Measurements from ENCODE around the gene SGK1.

Gene SGK1

GRCh38 chr6:134272374-134272773, 45.5 kb downstream of the SGK1 start:
- Histone ChIP-seq H3K36me3 (replicated peaks) (no peaks in the 10 kb centered on the region), H3K27ac (no peak overlapping the region), H3K4me3 (ENCODE audit: low read depth, low read length) (no peak overlapping the region), H3K27me3 (replicated peaks) (no peaks in the 10 kb centered on the region)
- DNase-seq = no peak
- in situ Hi-C loops (cut with HindIII; ENCODE audit: low pct_ligation_motif_present, low sequenced_read_pairs) = no loop called here
- TF ChIP-seq CTCF (IDR thresholded peaks at IDR 0.05; ENCODE audit: low read depth, low read length, missing control alignments) = no peak

- no peak overlapping the region for H3K4me3 ChIP-seq (ENCODE audit: low read depth, low read length)
- in situ Hi-C loops (cut with HindIII; ENCODE audit: low pct_ligation_motif_present, low sequenced_read_pairs) = no loop called here
- no peak overlapping the region for H3K27ac ChIP-seq
- no peaks in the 10 kb centered on the region for H3K36me3 ChIP-seq (replicated peaks)
- no peak for DNase-seq
- TF ChIP-seq CTCF (IDR thresholded peaks at IDR 0.05; ENCODE audit: low read depth, low read length, missing control alignments) = no peak
- no peaks in the 10 kb centered on the region for H3K27me3 ChIP-seq (replicated peaks)
Observed at GRCh38 chr6:134267917-134268361, 50.0 kb downstream of the SGK1 start.

DNA sequence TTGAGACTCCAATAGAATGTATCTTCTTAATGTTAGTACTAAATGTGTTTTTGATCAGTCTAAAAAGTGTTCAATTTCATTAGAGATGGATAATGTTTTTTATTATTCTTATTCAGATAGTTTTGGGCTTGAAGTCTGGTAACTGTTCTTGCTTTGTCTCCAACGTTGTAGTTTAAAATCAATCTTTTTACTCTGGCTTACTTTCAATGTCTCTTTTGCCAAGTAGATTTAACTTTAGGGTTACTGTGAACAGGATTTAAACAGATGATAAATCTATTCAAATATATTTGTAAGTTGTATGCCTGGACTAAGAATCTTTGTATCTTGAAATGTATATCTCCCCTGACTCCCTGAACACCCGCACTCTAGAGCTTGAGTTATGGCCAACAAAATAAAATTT, 51.1 kb downstream of the SGK1 start:
- no peaks in the 10 kb centered on the region for H3K36me3 ChIP-seq (replicated peaks)
- in situ Hi-C loops (cut with HindIII; ENCODE audit: low pct_ligation_motif_present, low sequenced_read_pairs) = no loop called here
- no peak overlapping the region for H3K4me3 ChIP-seq (ENCODE audit: low read depth, low read length)
- no peaks in the 10 kb centered on the region for H3K27me3 ChIP-seq (replicated peaks)
- no peak for TF ChIP-seq CTCF (IDR thresholded peaks at IDR 0.05; ENCODE audit: low read depth, low read length, missing control alignments)
- no peak for DNase-seq
- H3K27ac ChIP-seq = no peak overlapping the region

GRCh38 chr6:134261766-134262165, 56.1 kb downstream of the SGK1 start:
- H3K27ac ChIP-seq = no peak overlapping the region
- no peak for DNase-seq
- H3K4me3 ChIP-seq (ENCODE audit: low read depth, low read length) = no peak overlapping the region
- no peaks in the 10 kb centered on the region for H3K27me3 ChIP-seq (replicated peaks)
- TF ChIP-seq CTCF (IDR thresholded peaks at IDR 0.05; ENCODE audit: low read depth, low read length, missing control alignments) = no peak
- H3K36me3 ChIP-seq (replicated peaks) = no peaks in the 10 kb centered on the region
- in situ Hi-C loops (cut with HindIII; ENCODE audit: low pct_ligation_motif_present, low sequenced_read_pairs) = no loop called here

- no peaks in the 10 kb centered on the region for H3K27me3 ChIP-seq (replicated peaks)
- no peak overlapping the region for H3K4me3 ChIP-seq (ENCODE audit: low read depth, low read length)
- no peak for DNase-seq
- no peaks in the 10 kb centered on the region for H3K36me3 ChIP-seq (replicated peaks)
- in situ Hi-C loops (cut with HindIII; ENCODE audit: low pct_ligation_motif_present, low sequenced_read_pairs) = no loop called here
- no peak for TF ChIP-seq CTCF (IDR thresholded peaks at IDR 0.05; ENCODE audit: low read depth, low read length, missing control alignments)
- no peak overlapping the region for H3K27ac ChIP-seq
Observed at GRCh38 chr6:134258849-134259306, 59.0 kb downstream of the SGK1 start.

DNA sequence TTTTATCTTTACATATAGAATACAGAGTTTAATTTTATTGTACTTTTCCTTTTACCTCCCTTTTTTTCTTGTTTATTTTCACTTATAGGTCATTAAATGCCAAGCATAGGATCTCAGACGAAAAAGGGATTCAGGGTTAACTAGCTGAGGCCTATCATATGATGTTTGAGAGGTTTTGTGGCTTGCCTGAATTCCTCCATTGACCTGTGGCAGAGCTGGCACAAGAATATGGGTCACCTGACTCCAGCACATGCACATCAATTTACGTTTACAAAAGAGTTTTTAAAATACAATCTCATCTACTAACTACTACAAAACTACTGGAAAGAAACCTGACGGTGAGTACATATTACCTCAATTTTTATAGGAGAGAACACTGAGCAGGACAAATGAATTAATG, 60.4 kb downstream of the SGK1 start:
- no peak for TF ChIP-seq CTCF (IDR thresholded peaks at IDR 0.05; ENCODE audit: low read depth, low read length, missing control alignments)

More for the DNA sequence above, 60.4 kb downstream of the SGK1 start:
- Histone ChIP-seq H3K36me3 (replicated peaks) (no peaks in the 10 kb centered on the region), H3K27me3 (replicated peaks) (no peaks in the 10 kb centered on the region), H3K27ac (no peak overlapping the region), H3K4me3 (ENCODE audit: low read depth, low read length) (no peak overlapping the region)
- DNase-seq = no peak
- in situ Hi-C loops (cut with HindIII; ENCODE audit: low pct_ligation_motif_present, low sequenced_read_pairs) = no loop called here
